Posterior cingulate gyrus (tissue), 11 donors: ENCODE measurements around the gene ZNF587.
"Not testable (repeated sequence)": the region's sequence is repeated elsewhere in the genome, so short reads cannot be mapped to it uniquely, and the experiment has no call there.

Experiments
- DNase-seq, 10 donors: peaks; one replicate each; pipeline versions ENCODE4 v3.0.0 to v3.0.0-alpha.2; 2020 to 2021; ENCODE audit warnings: mixed read lengths in 3 of 10
- intact Hi-C: fragments of 100-400 bp; cut with DNase I; formaldehyde crosslinking; loops from one replicate; pipeline ENCODE4 v1.15.1; 2023

ZNF587 gene

GRCh38 chr19:57820599-57820998 lies 29.1 kb upstream of the ZNF587 start:
- no peak for DNase-seq
- intact Hi-C loops, result no loop called here

- intact Hi-C loops, DNase-seq: not testable (repeated sequence)
Measured at GRCh38 chr19:57821095-57821494, 28.6 kb upstream of the ZNF587 start.

GRCh38 chr19:57821501-57821900 lies 28.2 kb upstream of the ZNF587 start:
- intact Hi-C loops, DNase-seq: not testable (repeated sequence)

GRCh38 chr19:57823155-57823554 lies 26.5 kb upstream of the ZNF587 start:
- not testable (repeated sequence) for DNase-seq

GRCh38 chr19:57823608-57824007 lies 26.1 kb upstream of the ZNF587 start:
- DNase-seq, intact Hi-C loops: not testable (repeated sequence)

More at GRCh38 chr19:57823155-57823554, 26.5 kb upstream of the ZNF587 start:
- intact Hi-C loops, result not testable (repeated sequence)

GRCh38 chr19:57825511-57825910 lies 24.1 kb upstream of the ZNF587 start:
- DNase-seq, result no peak
- intact Hi-C loops, result no loop called here

GRCh38 chr19:57829316-57829715 lies 20.3 kb upstream of the ZNF587 start:
- intact Hi-C loops, result no loop called here
- no peak for DNase-seq

GRCh38 chr19:57830071-57830602 lies 19.5 kb upstream of the ZNF587 start, which contains the start of gene ZNF587B:
Gene ZNF587B (plus strand): TSS chr19:57830299. CDS start chr19:57830529, 230 bp downstream.
- DNase-seq, result peak; percentile 41 to 96 (median 75)
- intact Hi-C loops, result no loop called here

- intact Hi-C loops, DNase-seq: not testable (repeated sequence)
Measured at GRCh38 chr19:57836991-57837390, 12.7 kb upstream of the ZNF587 start.

- intact Hi-C loops, DNase-seq: not testable (repeated sequence)
Measured at GRCh38 chr19:57838622-57839191, 11.0 kb upstream of the ZNF587 start.

GRCh38 chr19:57841122-57841763 lies 8.4 kb upstream of the ZNF587 start:
- intact Hi-C loops, result no loop called here
- DNase-seq, result no peak

- intact Hi-C loops, DNase-seq: not testable (repeated sequence)
Measured at GRCh38 chr19:57847164-57847563, 2.5 kb upstream of the ZNF587 start.

GRCh38 chr19:57849162-57849665 lies 445 bp upstream of the ZNF587 start:
- DNase-seq, intact Hi-C loops: not testable (repeated sequence)

- intact Hi-C loops, result no loop called here
- DNase-seq, result no peak
Measured at GRCh38 chr19:57850553-57851017, 926 bp downstream of the ZNF587 start.

GRCh38 chr19:57851812-57852603 lies 2.3 kb downstream of the ZNF587 start:
- intact Hi-C loops, DNase-seq: not testable (repeated sequence)

- DNase-seq, intact Hi-C loops: not testable (repeated sequence)
Measured at GRCh38 chr19:57854117-57854516, 4.5 kb downstream of the ZNF587 start.

- intact Hi-C loops, result not testable (repeated sequence)
Measured at GRCh38 chr19:57862351-57862750, 12.7 kb downstream of the ZNF587 start.

GRCh38 chr19:57867868-57868492 lies 18.3 kb downstream of the ZNF587 start:
- intact Hi-C loops, result no loop called here
- no peak for DNase-seq

More at GRCh38 chr19:57862351-57862750, 12.7 kb downstream of the ZNF587 start:
- not testable (repeated sequence) for DNase-seq

- DNase-seq, intact Hi-C loops: not testable (repeated sequence)
Measured at GRCh38 chr19:57869655-57870054, 20.0 kb downstream of the ZNF587 start.

GRCh38 chr19:57870225-57870624 lies 20.6 kb downstream of the ZNF587 start:
- intact Hi-C loops, result no loop called here
- no peak for DNase-seq
